Neural progenitor cell (in vitro differentiated cells): ENCODE results near the gene AUTS2.

Source experiments
- EZH2 ChIP-seq: fragments of 200-600 bp; sonication (generic); IDR thresholded peaks from 2 replicates; pipeline ENCODE4 v1.6.1; 2017; ENCODE audit warnings: antibody characterized with exemption, mild to moderate bottlenecking, moderate library complexity
- TF ChIP-seq, protein P1 (sequence below): fragments of 200-600 bp; sonication (generic); IDR thresholded peaks from 2 replicates; pipeline ENCODE4 v1.5.1; 2017; ENCODE audit warnings: antibody characterized with exemption, mild to moderate bottlenecking

GRCh38 chr7:70557338-70557737 is 959.1 kb downstream of the AUTS2 start:
- TF ChIP-seq, protein P1, sequence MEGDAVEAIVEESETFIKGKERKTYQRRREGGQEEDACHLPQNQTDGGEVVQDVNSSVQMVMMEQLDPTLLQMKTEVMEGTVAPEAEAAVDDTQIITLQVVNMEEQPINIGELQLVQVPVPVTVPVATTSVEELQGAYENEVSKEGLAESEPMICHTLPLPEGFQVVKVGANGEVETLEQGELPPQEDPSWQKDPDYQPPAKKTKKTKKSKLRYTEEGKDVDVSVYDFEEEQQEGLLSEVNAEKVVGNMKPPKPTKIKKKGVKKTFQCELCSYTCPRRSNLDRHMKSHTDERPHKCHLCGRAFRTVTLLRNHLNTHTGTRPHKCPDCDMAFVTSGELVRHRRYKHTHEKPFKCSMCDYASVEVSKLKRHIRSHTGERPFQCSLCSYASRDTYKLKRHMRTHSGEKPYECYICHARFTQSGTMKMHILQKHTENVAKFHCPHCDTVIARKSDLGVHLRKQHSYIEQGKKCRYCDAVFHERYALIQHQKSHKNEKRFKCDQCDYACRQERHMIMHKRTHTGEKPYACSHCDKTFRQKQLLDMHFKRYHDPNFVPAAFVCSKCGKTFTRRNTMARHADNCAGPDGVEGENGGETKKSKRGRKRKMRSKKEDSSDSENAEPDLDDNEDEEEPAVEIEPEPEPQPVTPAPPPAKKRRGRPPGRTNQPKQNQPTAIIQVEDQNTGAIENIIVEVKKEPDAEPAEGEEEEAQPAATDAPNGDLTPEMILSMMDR, result no peak
- TF ChIP-seq EZH2, result no peak
